Measurements from ENCODE around the gene ZDBF2.

GRCh38 chr2:206255003-206255402, 19.5 kb upstream of the ZDBF2 start:
- TF ChIP-seq, protein P1, sequence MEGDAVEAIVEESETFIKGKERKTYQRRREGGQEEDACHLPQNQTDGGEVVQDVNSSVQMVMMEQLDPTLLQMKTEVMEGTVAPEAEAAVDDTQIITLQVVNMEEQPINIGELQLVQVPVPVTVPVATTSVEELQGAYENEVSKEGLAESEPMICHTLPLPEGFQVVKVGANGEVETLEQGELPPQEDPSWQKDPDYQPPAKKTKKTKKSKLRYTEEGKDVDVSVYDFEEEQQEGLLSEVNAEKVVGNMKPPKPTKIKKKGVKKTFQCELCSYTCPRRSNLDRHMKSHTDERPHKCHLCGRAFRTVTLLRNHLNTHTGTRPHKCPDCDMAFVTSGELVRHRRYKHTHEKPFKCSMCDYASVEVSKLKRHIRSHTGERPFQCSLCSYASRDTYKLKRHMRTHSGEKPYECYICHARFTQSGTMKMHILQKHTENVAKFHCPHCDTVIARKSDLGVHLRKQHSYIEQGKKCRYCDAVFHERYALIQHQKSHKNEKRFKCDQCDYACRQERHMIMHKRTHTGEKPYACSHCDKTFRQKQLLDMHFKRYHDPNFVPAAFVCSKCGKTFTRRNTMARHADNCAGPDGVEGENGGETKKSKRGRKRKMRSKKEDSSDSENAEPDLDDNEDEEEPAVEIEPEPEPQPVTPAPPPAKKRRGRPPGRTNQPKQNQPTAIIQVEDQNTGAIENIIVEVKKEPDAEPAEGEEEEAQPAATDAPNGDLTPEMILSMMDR (IDR thresholded peaks at IDR 0.05; ENCODE audit: insufficient read depth, low read depth, low read length), result no peak
- no peak for TF ChIP-seq EZH2 (IDR thresholded peaks at IDR 0.05; ENCODE audit: insufficient read depth, low read length)

All from astrocyte (in vitro differentiated cells and primary cell).